ENCODE measurements around the gene PSKH1. TPM values are rescaled to one million over a fixed set of nuclear protein-coding genes. Genes with fewer than 3 reads are reported as not detected.

PSKH1 gene
- total and polyA plus RNA-seq, 4 donors: 8.3 to 23.8 (median 13.8) TPM

GRCh38 chr16:67846063-67846319 lies 47.1 kb upstream of the PSKH1 start:
- WGBS: 12% methylated on average over 2 of the region's 2 CpGs
- no peaks in the 10 kb centered on the region for H3K9me3 ChIP-seq (ENCODE audit: control insufficient read depth in 4 of 4, low read length in 3 of 4)
- H3K36me3 ChIP-seq (ENCODE audit: control insufficient read depth in 4 of 4, insufficient read depth in 3 of 4, low read depth in 1 of 4, low read length in 3 of 4): no peaks in the 10 kb centered on the region
- no peak for DNase-seq (ENCODE audit: low spot score)
- H3K9ac ChIP-seq (ENCODE audit: low read depth in 1 of 2, low read length in 2 of 2): peak overlapping the region; percentile 80 to 81
- H3K27me3 ChIP-seq (ENCODE audit: control insufficient read depth in 4 of 4, insufficient read depth in 4 of 4, low read length in 3 of 4): no peaks in the 10 kb centered on the region
- TF ChIP-seq FOXA1 (IDR thresholded peaks at IDR 0.05): no peak
- TF ChIP-seq JUND (IDR thresholded peaks at IDR 0.05): no peak
- no peak for TF ChIP-seq NR2F2 (IDR thresholded peaks at IDR 0.05)
- TF ChIP-seq EGR1 (IDR thresholded peaks at IDR 0.05; ENCODE audit: low read depth in 2 of 2): no peak
- no peak for TF ChIP-seq TAF1 (conservative IDR thresholded peaks at IDR 0.05)
- no peak for TF ChIP-seq SP1 (IDR thresholded peaks at IDR 0.05)
- TF ChIP-seq HNF4A (conservative IDR thresholded peaks at IDR 0.05): no peak
- TF ChIP-seq FOXA2 (IDR thresholded peaks at IDR 0.05): no peak
- TF ChIP-seq MAX (IDR thresholded peaks at IDR 0.05): no peak
- TF ChIP-seq, protein P1, sequence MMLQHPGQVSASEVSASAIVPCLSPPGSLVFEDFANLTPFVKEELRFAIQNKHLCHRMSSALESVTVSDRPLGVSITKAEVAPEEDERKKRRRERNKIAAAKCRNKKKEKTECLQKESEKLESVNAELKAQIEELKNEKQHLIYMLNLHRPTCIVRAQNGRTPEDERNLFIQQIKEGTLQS (IDR thresholded peaks at IDR 0.05): no peak
- no peak for TF ChIP-seq RAD21 (IDR thresholded peaks at IDR 0.05)
- TF ChIP-seq, protein P2, sequence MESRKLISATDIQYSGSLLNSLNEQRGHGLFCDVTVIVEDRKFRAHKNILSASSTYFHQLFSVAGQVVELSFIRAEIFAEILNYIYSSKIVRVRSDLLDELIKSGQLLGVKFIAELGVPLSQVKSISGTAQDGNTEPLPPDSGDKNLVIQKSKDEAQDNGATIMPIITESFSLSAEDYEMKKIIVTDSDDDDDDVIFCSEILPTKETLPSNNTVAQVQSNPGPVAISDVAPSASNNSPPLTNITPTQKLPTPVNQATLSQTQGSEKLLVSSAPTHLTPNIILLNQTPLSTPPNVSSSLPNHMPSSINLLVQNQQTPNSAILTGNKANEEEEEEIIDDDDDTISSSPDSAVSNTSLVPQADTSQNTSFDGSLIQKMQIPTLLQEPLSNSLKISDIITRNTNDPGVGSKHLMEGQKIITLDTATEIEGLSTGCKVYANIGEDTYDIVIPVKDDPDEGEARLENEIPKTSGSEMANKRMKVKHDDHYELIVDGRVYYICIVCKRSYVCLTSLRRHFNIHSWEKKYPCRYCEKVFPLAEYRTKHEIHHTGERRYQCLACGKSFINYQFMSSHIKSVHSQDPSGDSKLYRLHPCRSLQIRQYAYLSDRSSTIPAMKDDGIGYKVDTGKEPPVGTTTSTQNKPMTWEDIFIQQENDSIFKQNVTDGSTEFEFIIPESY (IDR thresholded peaks at IDR 0.05): no peak
- peak overlapping the region; percentile 60 to 84 (median 80) for H3K4me3 ChIP-seq (ENCODE audit: low read depth in 1 of 3, low read length in 3 of 3)
- peak overlapping the region; percentile 89 to 97 for H3K27ac ChIP-seq (ENCODE audit: low read depth in 1 of 2, low read length in 2 of 2)
- peaks cover 14 to 54% (median 42%) of the 10 kb centered on the region in 4 donors for H3K4me1 ChIP-seq (ENCODE audit: control insufficient read depth in 4 of 4, insufficient read depth in 4 of 4, low read length in 3 of 4)

GRCh38 chr16:67846320-67847063 lies 46.6 kb upstream of the PSKH1 start, which contains the start of gene NUTF2:
Gene NUTF2, plus strand, starts transcription at chr16:67846933. Its CDS starts 18,198 bp downstream, at chr16:67865131.
- H3K9me3 ChIP-seq (ENCODE audit: control insufficient read depth in 4 of 4, low read length in 3 of 4): no peaks in the 10 kb centered on the region
- TF ChIP-seq HNF4G (IDR thresholded peaks at IDR 0.05) (no peak), HNF4A (conservative IDR thresholded peaks at IDR 0.05) (peak; percentile 35 to 36), TAF1 (conservative IDR thresholded peaks at IDR 0.05) (no peak), SP1 (IDR thresholded peaks at IDR 0.05) (peak; percentile 84), MAX (IDR thresholded peaks at IDR 0.05) (peak; percentile 82), EGR1 (IDR thresholded peaks at IDR 0.05; ENCODE audit: low read depth in 2 of 2) (peak; percentile 51 to 71), CTCF (IDR thresholded peaks at IDR 0.05; ENCODE audit: low read depth, low read length, missing input control) (peak; percentile 0), GABPA (IDR thresholded peaks at IDR 0.05 in 1 of 2, conservative IDR thresholded peaks at IDR 0.05 in 1 of 2) (peak; percentile 45 to 87), FOXA1 (IDR thresholded peaks at IDR 0.05) (peak; percentile 81), RAD21 (IDR thresholded peaks at IDR 0.05) (peak in 1 of 2 donors; percentile 49), NR2F2 (IDR thresholded peaks at IDR 0.05) (peak; percentile 87), YY1 (IDR thresholded peaks at IDR 0.05) (peak; percentile 92), RXRA (IDR thresholded peaks at IDR 0.05) (peak; percentile 72 to 74)
- TF ChIP-seq, protein P1 (IDR thresholded peaks at IDR 0.05): no peak
- TF ChIP-seq, protein P3, sequence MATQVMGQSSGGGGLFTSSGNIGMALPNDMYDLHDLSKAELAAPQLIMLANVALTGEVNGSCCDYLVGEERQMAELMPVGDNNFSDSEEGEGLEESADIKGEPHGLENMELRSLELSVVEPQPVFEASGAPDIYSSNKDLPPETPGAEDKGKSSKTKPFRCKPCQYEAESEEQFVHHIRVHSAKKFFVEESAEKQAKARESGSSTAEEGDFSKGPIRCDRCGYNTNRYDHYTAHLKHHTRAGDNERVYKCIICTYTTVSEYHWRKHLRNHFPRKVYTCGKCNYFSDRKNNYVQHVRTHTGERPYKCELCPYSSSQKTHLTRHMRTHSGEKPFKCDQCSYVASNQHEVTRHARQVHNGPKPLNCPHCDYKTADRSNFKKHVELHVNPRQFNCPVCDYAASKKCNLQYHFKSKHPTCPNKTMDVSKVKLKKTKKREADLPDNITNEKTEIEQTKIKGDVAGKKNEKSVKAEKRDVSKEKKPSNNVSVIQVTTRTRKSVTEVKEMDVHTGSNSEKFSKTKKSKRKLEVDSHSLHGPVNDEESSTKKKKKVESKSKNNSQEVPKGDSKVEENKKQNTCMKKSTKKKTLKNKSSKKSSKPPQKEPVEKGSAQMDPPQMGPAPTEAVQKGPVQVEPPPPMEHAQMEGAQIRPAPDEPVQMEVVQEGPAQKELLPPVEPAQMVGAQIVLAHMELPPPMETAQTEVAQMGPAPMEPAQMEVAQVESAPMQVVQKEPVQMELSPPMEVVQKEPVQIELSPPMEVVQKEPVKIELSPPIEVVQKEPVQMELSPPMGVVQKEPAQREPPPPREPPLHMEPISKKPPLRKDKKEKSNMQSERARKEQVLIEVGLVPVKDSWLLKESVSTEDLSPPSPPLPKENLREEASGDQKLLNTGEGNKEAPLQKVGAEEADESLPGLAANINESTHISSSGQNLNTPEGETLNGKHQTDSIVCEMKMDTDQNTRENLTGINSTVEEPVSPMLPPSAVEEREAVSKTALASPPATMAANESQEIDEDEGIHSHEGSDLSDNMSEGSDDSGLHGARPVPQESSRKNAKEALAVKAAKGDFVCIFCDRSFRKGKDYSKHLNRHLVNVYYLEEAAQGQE (IDR thresholded peaks at IDR 0.05): no peak
- TF ChIP-seq, protein P2 (IDR thresholded peaks at IDR 0.05): peak; percentile 94
- under 1% methylated on average over 57 of the region's 57 CpGs for WGBS
- H3K27me3 ChIP-seq (ENCODE audit: control insufficient read depth in 4 of 4, insufficient read depth in 4 of 4, low read length in 3 of 4): no peaks in the 10 kb centered on the region
- peak within 1 kb of the TSS; percentile 80 to 92 (median 84) for H3K4me3 ChIP-seq (ENCODE audit: low read depth in 1 of 3, low read length in 3 of 3)
- DNase-seq (ENCODE audit: low spot score): peak; percentile 96
- peak within 1 kb of the TSS; percentile 81 to 95 for H3K9ac ChIP-seq (ENCODE audit: low read depth in 1 of 2, low read length in 2 of 2)
- H3K4me1 ChIP-seq (ENCODE audit: control insufficient read depth in 4 of 4, insufficient read depth in 4 of 4, low read length in 3 of 4): peaks cover 14 to 54% (median 42%) of the 10 kb centered on the region in 4 donors
- H3K27ac ChIP-seq (ENCODE audit: low read depth in 1 of 2, low read length in 2 of 2): peak within 1 kb of the TSS; percentile 89 to 97
- H3K36me3 ChIP-seq (ENCODE audit: control insufficient read depth in 4 of 4, insufficient read depth in 3 of 4, low read depth in 1 of 4, low read length in 3 of 4): no peaks in the 10 kb centered on the region

Measured in liver (tissue), 9 donors.